GM18511 (cell line): ENCODE data around the gene LTB4R2.

ENCODE experiments used
- ATAC-seq: cut with Tn5 transposase; IDR thresholded peaks from one replicate; pipeline ENCODE4 v1.9.1; 2021; ENCODE audit warnings: mild to moderate bottlenecking, moderate library complexity; ENCODE audit not compliant: unreplicated experiment

LTB4R2 gene

GRCh38 chr14:24298892-24299254 lies 11.1 kb upstream of the LTB4R2 start:
- ATAC-seq, result no peak

- peak; percentile 76 for ATAC-seq
These were observed 10.4 kb upstream of the LTB4R2 start, which contains the start of the genes DHRS1 and NOP9 for GRCh38 chr14:24299255-24300191. TSS of gene DHRS1 (minus strand) at chr14:24299780. CDS start at chr14:24299106, 674 bp downstream. TSS of gene NOP9 (plus strand) at chr14:24299850. CDS start at chr14:24299955, 105 bp downstream.

- no peak for ATAC-seq
These were observed 9.5 kb upstream of the LTB4R2 start for GRCh38 chr14:24300326-24300980.

GRCh38 chr14:24304019-24304387 lies 5.9 kb upstream of the LTB4R2 start:
- no peak for ATAC-seq

DNA sequence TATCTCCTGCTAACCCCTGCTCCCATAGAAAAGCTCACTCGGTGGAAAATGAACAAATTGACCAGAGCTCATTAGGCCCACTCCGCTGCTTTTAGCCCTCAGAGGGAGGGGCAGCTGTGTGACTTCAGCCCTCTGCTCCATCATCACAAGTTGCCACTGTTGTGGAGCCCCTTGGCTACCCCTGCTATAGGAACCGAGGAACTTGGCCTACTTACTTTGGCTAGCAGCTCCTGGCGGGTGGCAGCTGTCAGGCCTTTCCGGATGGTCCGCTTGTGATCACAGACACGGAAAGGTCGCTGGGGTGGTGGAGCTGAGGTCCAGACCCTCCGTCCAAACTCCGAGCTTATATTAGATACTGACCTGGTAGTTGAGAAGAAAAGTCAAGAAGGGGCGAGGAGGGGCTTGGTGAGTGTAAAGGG lies 2.8 kb upstream of the LTB4R2 start:
- no peak for ATAC-seq

GRCh38 chr14:24307575-24308341 lies 2.2 kb upstream of the LTB4R2 start, which contains the start of gene CIDEB:
TSS of gene CIDEB (minus strand) at chr14:24307977. CDS start at chr14:24307858, 119 bp downstream.
- no peak for ATAC-seq

- ATAC-seq, result no peak
These were observed 1.4 kb upstream of the LTB4R2 start for GRCh38 chr14:24308342-24309124.

DNA sequence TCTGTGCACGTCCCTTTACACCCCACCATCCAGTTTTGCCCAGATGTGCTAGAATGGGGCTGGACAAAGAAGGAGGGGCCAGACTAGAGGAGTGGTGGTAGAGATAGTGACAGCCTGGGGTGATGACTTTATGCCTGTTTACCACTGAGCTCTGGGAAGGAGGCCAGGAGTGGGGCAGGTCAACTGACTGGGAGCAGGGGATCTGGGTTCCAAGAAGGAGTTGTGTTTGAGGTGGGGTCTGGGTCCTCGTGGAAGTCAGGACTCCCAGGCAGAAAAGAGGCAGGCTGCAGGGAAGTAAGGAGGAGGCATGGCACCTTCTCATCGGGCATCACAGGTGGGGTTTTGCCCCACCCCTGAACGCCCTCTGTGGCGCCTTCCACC lies 315 bp downstream of the LTB4R2 start:
- ATAC-seq, result no peak

DNA sequence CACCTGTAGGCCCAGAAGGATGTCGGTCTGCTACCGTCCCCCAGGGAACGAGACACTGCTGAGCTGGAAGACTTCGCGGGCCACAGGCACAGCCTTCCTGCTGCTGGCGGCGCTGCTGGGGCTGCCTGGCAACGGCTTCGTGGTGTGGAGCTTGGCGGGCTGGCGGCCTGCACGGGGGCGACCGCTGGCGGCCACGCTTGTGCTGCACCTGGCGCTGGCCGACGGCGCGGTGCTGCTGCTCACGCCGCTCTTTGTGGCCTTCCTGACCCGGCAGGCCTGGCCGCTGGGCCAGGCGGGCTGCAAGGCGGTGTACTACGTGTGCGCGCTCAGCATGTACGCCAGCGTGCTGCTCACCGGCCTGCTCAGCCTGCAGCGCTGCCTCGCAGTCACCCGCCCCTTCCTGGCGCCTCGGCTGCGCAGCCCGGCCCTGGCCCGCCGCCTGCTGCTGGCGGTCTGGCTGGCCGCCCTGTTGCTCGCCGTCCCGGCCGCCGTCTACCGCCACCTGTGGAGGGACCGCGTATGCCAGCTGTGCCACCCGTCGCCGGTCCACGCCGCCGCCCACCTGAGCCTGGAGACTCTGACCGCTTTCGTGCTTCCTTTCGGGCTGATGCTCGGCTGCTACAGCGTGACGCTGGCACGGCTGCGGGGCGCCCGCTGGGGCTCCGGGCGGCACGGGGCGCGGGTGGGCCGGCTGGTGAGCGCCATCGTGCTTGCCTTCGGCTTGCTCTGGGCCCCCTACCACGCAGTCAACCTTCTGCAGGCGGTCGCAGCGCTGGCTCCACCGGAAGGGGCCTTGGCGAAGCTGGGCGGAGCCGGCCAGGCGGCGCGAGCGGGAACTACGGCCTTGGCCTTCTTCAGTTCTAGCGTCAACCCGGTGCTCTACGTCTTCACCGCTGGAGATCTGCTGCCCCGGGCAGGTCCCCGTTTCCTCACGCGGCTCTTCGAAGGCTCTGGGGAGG lies 985 bp downstream of the LTB4R2 start, which contains the start of gene LTB4R:
Gene LTB4R (plus strand): TSS at position 857 of the 959 bp plus-strand sequence. CDS start 4,150 bp downstream, outside the sequence.
- ATAC-seq, result peak; percentile 76

GRCh38 chr14:24311837-24312615 lies 2.1 kb downstream of the LTB4R2 start:
- no peak for ATAC-seq

DNA sequence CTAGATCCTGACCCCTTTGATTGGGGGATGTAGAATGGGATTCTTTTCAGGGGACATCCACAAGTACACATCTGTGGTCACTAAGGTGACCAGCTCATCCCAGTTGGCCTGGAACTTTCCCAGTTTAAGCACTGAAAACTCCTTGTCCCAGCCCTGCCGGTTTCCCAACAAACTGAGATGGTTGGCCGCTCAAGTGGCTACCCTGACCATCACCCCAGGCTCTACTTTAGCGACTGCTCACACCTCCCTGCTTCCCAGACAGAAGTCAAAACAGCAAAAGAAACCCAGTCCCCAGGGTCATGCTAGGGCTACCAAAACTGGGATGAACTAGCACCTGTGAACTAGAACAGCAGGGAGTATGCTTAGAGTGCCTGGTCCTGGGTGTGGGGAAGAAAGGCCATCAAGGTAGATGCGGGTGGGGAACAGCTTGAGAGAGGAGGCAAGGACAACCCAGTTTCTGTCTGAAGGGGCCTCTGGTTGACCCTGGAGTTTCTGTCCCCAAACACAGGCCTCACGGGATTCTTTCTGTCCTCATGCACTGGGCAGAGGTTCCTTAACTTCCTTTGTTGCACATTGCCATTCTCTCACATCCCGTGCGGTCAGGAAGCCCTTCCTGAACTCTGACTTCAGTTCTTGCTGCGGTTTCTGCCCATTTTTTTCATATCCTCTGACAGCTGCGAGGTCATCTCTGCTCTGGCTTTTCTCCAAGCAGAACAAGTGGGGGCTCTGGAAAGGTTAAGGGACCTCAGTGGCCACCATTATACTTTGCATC lies 3.0 kb downstream of the LTB4R2 start:
- no peak for ATAC-seq

GRCh38 chr14:24313913-24314312 lies 4.0 kb downstream of the LTB4R2 start:
- no peak for ATAC-seq

DNA sequence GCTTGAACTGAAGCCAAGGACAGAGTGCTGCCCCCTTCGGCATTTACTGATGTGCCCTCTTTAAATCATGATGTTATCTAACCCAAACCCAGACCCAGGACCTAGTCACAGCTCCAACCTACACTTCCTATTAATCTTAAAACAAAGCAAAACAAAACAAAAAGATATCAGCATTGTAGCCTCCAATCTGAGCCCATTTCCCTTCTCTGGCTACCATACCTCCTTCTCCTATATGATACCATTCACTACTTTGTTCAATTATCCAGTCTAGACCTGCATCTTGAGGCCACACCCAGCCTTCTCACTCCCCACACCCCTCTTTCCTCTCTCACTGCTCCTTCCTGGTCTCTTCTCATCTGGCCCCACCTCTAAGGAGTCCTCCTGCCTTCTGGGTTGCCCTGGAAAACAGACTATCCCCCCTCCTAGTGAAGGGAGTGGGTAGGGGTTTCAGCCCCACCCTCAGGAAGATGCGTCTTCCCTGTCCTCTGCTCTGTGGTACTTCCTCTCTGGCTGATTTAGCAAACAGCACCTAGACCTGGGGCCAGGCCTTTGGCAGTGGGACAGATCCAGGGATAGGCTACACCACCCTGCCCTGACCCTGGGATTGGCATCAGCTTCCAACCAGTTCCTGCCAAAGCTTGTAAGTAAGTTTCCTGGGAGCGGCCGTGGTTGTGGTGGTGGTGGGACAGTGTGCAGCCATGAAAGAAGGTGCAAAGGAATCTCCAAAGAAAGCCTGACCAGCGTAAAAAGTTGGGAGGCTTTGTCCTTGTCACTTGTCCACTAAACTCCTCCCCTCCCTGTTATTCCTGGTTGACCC lies 4.6 kb downstream of the LTB4R2 start:
- ATAC-seq, result no peak

DNA sequence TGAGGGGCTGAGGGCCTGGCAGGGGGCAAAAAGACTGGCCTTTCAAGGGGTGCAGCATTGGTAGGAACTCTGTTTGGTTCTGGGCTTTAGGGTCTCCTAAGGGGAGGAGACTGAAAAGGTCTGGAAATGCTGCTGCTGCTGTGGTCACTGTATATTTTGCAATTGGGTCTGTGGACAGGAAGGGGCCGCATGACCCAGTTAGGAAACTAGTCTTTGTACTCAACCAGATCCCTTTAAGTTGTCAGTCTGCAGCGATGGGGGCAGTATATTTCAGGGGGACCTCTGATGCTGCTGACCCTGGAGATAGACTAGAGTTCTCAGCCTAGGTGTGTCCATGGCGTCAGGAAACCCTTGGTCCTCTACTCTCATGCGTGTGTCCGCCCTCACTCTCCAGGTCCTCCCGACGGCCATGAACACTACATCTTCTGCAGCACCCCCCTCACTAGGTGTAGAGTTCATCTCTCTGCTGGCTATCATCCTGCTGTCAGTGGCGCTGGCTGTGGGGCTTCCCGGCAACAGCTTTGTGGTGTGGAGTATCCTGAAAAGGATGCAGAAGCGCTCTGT lies 5.4 kb downstream of the LTB4R2 start:
- no peak for ATAC-seq

DNA sequence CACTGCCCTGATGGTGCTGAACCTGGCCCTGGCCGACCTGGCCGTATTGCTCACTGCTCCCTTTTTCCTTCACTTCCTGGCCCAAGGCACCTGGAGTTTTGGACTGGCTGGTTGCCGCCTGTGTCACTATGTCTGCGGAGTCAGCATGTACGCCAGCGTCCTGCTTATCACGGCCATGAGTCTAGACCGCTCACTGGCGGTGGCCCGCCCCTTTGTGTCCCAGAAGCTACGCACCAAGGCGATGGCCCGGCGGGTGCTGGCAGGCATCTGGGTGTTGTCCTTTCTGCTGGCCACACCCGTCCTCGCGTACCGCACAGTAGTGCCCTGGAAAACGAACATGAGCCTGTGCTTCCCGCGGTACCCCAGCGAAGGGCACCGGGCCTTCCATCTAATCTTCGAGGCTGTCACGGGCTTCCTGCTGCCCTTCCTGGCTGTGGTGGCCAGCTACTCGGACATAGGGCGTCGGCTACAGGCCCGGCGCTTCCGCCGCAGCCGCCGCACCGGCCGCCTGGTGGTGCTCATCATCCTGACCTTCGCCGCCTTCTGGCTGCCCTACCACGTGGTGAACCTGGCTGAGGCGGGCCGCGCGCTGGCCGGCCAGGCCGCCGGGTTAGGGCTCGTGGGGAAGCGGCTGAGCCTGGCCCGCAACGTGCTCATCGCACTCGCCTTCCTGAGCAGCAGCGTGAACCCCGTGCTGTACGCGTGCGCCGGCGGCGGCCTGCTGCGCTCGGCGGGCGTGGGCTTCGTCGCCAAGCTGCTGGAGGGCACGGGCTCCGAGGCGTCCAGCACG lies 6.1 kb downstream of the LTB4R2 start:
- ATAC-seq, result no peak

GRCh38 chr14:24316597-24316950 lies 6.6 kb downstream of the LTB4R2 start:
- no peak for ATAC-seq
